Measurements from ENCODE around the gene HMGXB4. TPM values are rescaled to one million over a fixed set of nuclear protein-coding genes. Genes with fewer than 3 reads are reported as not detected.

The HMGXB4 gene
- total and polyA plus RNA-seq, 2 of the 4 experiments (the other 2 are of a cell fraction), result 11.8 to 18.5 TPM

DNA sequence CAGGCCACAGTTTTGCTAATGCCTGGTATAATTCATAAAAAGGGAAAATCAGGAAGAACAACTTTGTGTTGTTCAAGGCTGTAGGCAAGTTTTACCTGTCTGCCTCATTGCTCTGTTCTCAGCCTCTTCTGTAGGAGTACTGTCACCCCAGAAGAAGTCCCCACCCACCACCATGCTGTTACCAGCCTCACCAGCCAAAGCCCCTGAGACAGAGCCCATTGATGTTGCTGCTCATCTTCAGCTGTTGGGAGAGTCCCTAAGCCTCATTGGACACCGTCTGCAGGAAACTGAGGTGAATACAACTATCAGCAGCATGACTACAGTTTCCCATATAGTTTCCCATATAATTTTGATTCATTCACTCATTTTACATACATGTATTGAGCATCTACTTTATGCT, 30.8 kb downstream of the HMGXB4 start:
- Histone ChIP-seq H2BK15ac (ENCODE audit: low read depth, low read length) (no peak overlapping the region), H4K91ac (ENCODE audit: insufficient read depth, low read depth, low read length) (no peak overlapping the region), H2BK5ac (ENCODE audit: low read depth, low read length, poor library complexity, severe bottlenecking) (no peak overlapping the region), H3K9ac (ENCODE audit: low read depth, low read length) (no peak overlapping the region), H2AK9ac (replicated peaks; ENCODE audit: low read depth, low read length, poor library complexity) (no peak overlapping the region), H3K4me3 (ENCODE audit: insufficient read depth, low read depth, low read length) (no peak overlapping the region), H2AFZ (replicated peaks; ENCODE audit: low read length, poor library complexity) (no peak overlapping the region), H3K27ac (ENCODE audit: insufficient read depth, low read length) (no peak overlapping the region), H3K18ac (ENCODE audit: low read depth, low read length) (no peak overlapping the region), H3K23ac (ENCODE audit: low read depth, low read length) (no peak overlapping the region), H3K14ac (replicated peaks; ENCODE audit: low read depth, low read length) (no peak overlapping the region), H4K8ac (ENCODE audit: low read depth in 2 of 2, low read length in 2 of 2) (no peak overlapping the region), H2AK5ac (ENCODE audit: low read depth, low read length) (no peak overlapping the region), H3K56ac (ENCODE audit: extremely low read depth, insufficient read depth, low read length) (no peak overlapping the region), H4K5ac (ENCODE audit: low read depth, low read length) (no peak overlapping the region), H2BK120ac (ENCODE audit: low read depth, low read length) (no peak overlapping the region), H3K79me1 (ENCODE audit: low read depth in 1 of 2, low read length in 2 of 2) (peaks cover 0 to 3% of the 10 kb centered on the region in 2 experiments; a peak in 2 of 4 replicates), H4K20me1 (ENCODE audit: insufficient read depth, low read length) (no peaks in the 10 kb centered on the region), H3K4me1 (ENCODE audit: control insufficient read depth, insufficient read depth, low read length) (no peaks in the 10 kb centered on the region), H3K4ac (ENCODE audit: low read depth, low read length) (no peak overlapping the region), H3K27me3 (ENCODE audit: control insufficient read depth, insufficient read depth, low read length) (no peaks in the 10 kb centered on the region), H3K9me3 (ENCODE audit: control insufficient read depth, insufficient read depth, low read length) (no peaks in the 10 kb centered on the region), H3K36me3 (ENCODE audit: control insufficient read depth, insufficient read depth, low read length) (peaks cover 38% of the 10 kb centered on the region), H2BK20ac (ENCODE audit: low read depth, low read length) (no peak overlapping the region), H3K4me2 (ENCODE audit: low read depth, low read length) (no peak overlapping the region), H3K9me1 (ENCODE audit: insufficient read depth, low read length) (no peaks in the 10 kb centered on the region)
- POLR2A ChIA-PET (ENCODE audit: unreplicated experiment), result no interaction called here
- ATAC-seq (ENCODE audit: low read depth) (no peak), DNase-seq (no peak)
- WGBS, 2 experiments (ENCODE audit: extremely low coverage in 2 of 2, insufficient read length in 1 of 2), result no CpG with 5 or more reads among the region's 1 CpG
- dilution Hi-C loops (cut with HindIII; ENCODE audit: low sequenced_read_pairs, unreplicated experiment) (no loop called here), intact Hi-C loops (cut with micrococcal nuclease) (no loop called here), in situ Hi-C loops (cut with MboI; ENCODE audit: low sequenced_read_pairs) (no loop called here)
- CTCF ChIA-PET, result no interaction called here
- TF ChIP-seq SMC3 (IDR thresholded peaks at IDR 0.05; ENCODE audit: low read depth, low read length) (no peak), FOS (IDR thresholded peaks at IDR 0.05; ENCODE audit: low read depth, low read length) (no peak), RCOR1 (IDR thresholded peaks at IDR 0.05; ENCODE audit: insufficient replicate concordance, low read length) (no peak), CEBPB (IDR thresholded peaks at IDR 0.05; ENCODE audit: low read depth, low read length) (no peak), MXI1 (IDR thresholded peaks at IDR 0.05; ENCODE audit: borderline replicate concordance, low read depth, low read length) (no peak), NFE2L2 (IDR thresholded peaks at IDR 0.05; ENCODE audit: low read depth, low read length) (no peak), RAD21 (IDR thresholded peaks at IDR 0.05; ENCODE audit: low read length) (no peak), CHD1 (IDR thresholded peaks at IDR 0.05; ENCODE audit: low read depth, low read length) (no peak), MAFK (IDR thresholded peaks at IDR 0.05; ENCODE audit: low read depth, low read length) (no peak), MAZ (IDR thresholded peaks at IDR 0.05; ENCODE audit: borderline replicate concordance, low read depth, low read length) (no peak), RFX5 (IDR thresholded peaks at IDR 0.05; ENCODE audit: low read depth, low read length) (no peak), BHLHE40 (IDR thresholded peaks at IDR 0.05; ENCODE audit: low read depth, low read length) (no peak), POLR2A (IDR thresholded peaks at IDR 0.05; ENCODE audit: low read depth, low read length) (no peak)
- TF ChIP-seq, protein P1, sequence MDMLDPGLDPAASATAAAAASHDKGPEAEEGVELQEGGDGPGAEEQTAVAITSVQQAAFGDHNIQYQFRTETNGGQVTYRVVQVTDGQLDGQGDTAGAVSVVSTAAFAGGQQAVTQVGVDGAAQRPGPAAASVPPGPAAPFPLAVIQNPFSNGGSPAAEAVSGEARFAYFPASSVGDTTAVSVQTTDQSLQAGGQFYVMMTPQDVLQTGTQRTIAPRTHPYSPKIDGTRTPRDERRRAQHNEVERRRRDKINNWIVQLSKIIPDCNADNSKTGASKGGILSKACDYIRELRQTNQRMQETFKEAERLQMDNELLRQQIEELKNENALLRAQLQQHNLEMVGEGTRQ (IDR thresholded peaks at IDR 0.05; ENCODE audit: low read depth, low read length), result no peak
- TF ChIP-seq, protein P2, sequence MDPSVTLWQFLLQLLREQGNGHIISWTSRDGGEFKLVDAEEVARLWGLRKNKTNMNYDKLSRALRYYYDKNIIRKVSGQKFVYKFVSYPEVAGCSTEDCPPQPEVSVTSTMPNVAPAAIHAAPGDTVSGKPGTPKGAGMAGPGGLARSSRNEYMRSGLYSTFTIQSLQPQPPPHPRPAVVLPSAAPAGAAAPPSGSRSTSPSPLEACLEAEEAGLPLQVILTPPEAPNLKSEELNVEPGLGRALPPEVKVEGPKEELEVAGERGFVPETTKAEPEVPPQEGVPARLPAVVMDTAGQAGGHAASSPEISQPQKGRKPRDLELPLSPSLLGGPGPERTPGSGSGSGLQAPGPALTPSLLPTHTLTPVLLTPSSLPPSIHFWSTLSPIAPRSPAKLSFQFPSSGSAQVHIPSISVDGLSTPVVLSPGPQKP (IDR thresholded peaks at IDR 0.05; ENCODE audit: borderline replicate concordance, low read depth, low read length), result no peak
- TF ChIP-seq, protein P3, sequence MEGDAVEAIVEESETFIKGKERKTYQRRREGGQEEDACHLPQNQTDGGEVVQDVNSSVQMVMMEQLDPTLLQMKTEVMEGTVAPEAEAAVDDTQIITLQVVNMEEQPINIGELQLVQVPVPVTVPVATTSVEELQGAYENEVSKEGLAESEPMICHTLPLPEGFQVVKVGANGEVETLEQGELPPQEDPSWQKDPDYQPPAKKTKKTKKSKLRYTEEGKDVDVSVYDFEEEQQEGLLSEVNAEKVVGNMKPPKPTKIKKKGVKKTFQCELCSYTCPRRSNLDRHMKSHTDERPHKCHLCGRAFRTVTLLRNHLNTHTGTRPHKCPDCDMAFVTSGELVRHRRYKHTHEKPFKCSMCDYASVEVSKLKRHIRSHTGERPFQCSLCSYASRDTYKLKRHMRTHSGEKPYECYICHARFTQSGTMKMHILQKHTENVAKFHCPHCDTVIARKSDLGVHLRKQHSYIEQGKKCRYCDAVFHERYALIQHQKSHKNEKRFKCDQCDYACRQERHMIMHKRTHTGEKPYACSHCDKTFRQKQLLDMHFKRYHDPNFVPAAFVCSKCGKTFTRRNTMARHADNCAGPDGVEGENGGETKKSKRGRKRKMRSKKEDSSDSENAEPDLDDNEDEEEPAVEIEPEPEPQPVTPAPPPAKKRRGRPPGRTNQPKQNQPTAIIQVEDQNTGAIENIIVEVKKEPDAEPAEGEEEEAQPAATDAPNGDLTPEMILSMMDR (conservative IDR thresholded peaks at IDR 0.05; ENCODE audit: low read depth, low read length), result no peak
- BruUV-seq (replicated peaks), result no TSS peak

All from IMR-90 (cell line).